ENCODE measurements around the gene RPTOR. TPM values are rescaled to one million over a fixed set of nuclear protein-coding genes. Genes with fewer than 3 reads are reported as not detected.

Gene RPTOR
- total and polyA plus RNA-seq, 12 donors = 7.9 to 30.3 (median 25.6) TPM

DNA sequence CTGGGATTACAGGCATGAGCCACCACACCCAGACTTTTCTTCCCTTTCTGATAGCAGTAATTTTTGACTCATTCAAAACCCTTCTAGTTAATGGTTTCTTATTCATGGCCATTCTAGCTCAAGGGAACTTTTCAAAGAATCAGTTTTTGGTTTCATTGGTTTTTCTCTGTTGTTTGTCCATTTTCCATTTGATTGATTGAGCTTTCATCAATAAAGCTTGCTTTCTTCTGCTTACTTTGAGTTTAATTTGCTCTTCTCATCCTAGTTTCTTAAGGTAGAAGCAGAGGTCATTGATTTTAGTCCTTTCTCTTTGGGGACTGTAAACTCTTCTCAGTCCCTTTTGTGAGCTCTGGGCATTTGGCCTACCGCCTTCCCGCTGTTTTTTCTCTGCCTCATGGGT, 365.0 kb downstream of the RPTOR start:
- no peak for DNase-seq
- Histone ChIP-seq H3K4me3 (no peak overlapping the region), H3K4me1 (no peaks in the 10 kb centered on the region), H3K27me3 (no peaks in the 10 kb centered on the region), H3K27ac (no peak overlapping the region), H3K36me3 (peaks cover 0 to 78% (median 13%) of the 10 kb centered on the region in 9 donors), H3K9me3 (no peaks in the 10 kb centered on the region)
- intact Hi-C loops (cut with DNase I) = no loop called here
- ATAC-seq = no peak
- 96 to 97% methylated on average over 2 of the region's 2 CpGs for WGBS, 2 donors
- no peak for TF ChIP-seq CTCF (IDR thresholded peaks at IDR 0.05)

- Histone ChIP-seq H3K27ac (no peak overlapping the region), H3K27me3 (no peaks in the 10 kb centered on the region), H3K4me1 (no peaks in the 10 kb centered on the region), H3K36me3 (peaks cover 0 to 78% (median 13%) of the 10 kb centered on the region in 9 donors), H3K4me3 (no peak overlapping the region), H3K9me3 (no peaks in the 10 kb centered on the region)
- intact Hi-C loops (cut with DNase I) = no loop called here
- no peak for ATAC-seq
- no peak for DNase-seq
- no peak for TF ChIP-seq CTCF (IDR thresholded peaks at IDR 0.05)
- 96 to 97% methylated on average over 5 of the region's 5 CpGs for WGBS, 2 donors
Measured at GRCh38 chr17:80910043-80910442, 365.4 kb downstream of the RPTOR start.

GRCh38 chr17:80912476-80912875, 367.8 kb downstream of the RPTOR start:
- H3K4me3 ChIP-seq = no peak overlapping the region
- no peak for TF ChIP-seq CTCF (IDR thresholded peaks at IDR 0.05)
- peaks cover 0 to 76% (median 13%) of the 10 kb centered on the region in 9 donors for H3K36me3 ChIP-seq
- no peaks in the 10 kb centered on the region for H3K27me3 ChIP-seq
- H3K27ac ChIP-seq = no peak overlapping the region
- no peaks in the 10 kb centered on the region for H3K4me1 ChIP-seq
- intact Hi-C loops (cut with DNase I) = no loop called here
- no peak for DNase-seq
- ATAC-seq = no peak
- H3K9me3 ChIP-seq = no peaks in the 10 kb centered on the region
- 93 to 94% methylated on average over 15 of the region's 15 CpGs for WGBS, 2 donors

- no peak overlapping the region for H3K4me3 ChIP-seq
- H3K4me1 ChIP-seq = peaks cover 0 to 12% (median 4%) of the 10 kb centered on the region in 9 donors
- ATAC-seq (no peak), DNase-seq (no peak)
- no peak for TF ChIP-seq CTCF (IDR thresholded peaks at IDR 0.05)
- 78 to 90% methylated on average over 21 of the region's 21 CpGs for WGBS, 2 donors
- H3K9me3 ChIP-seq = no peaks in the 10 kb centered on the region
- peaks cover 0 to 77% (median 20%) of the 10 kb centered on the region in 9 donors for H3K36me3 ChIP-seq
- H3K27me3 ChIP-seq = no peaks in the 10 kb centered on the region
- intact Hi-C loops (cut with DNase I) = no loop called here
- no peak overlapping the region for H3K27ac ChIP-seq
Measured at GRCh38 chr17:80913928-80914821, 369.5 kb downstream of the RPTOR start.
